Adipose tissue (tissue), 3 donors: ENCODE data around the gene PRR36. TPM values are rescaled to one million over a fixed set of nuclear protein-coding genes. Genes with fewer than 3 reads are reported as not detected.

Experiments
- H3K27ac ChIP-seq: one replicate; pipeline ENCODE4 v1.5.1; 2013; ENCODE audit warnings: low read depth, low read length
- WGBS, 3 donors: extraction: QIAGEN DNeasy Blood & Tissue Kit; methylation state at CpG; one replicate each; pipeline ENCODE4 v1.1.7; 2013; 5-methylcytosine and 5-hydroxymethylcytosine counted together
- polyA plus RNA-seq, 3 donors: library from polyadenylated mRNA; stranded (reverse); fragments of 200-250 nt; gene quantifications; one replicate each; pipeline ENCODE4 v1.2.3, GENCODE V29; 2013
- donor health status: healthy with polysubstance abuse.
- donor health status: Bipolar disorder and iron deficiency.
- donor health status: healthy.

PRR36 gene
- polyA plus RNA-seq, 3 donors = 0.04 to 0.78 TPM; not detected in 1

- WGBS, 3 donors = 72 to 86% (median 79%) methylated on average over 4 of the region's 4 CpGs
- H3K27ac ChIP-seq = no peak overlapping the region
Measured at GRCh38 chr19:7883105-7883504, 8.9 kb upstream of the PRR36 start.

GRCh38 chr19:7881910-7882309, 7.7 kb upstream of the PRR36 start:
- WGBS, 3 donors = 95 to 96% (median 95%) methylated on average over 3 of the region's 3 CpGs
- H3K27ac ChIP-seq = no peak overlapping the region

DNA sequence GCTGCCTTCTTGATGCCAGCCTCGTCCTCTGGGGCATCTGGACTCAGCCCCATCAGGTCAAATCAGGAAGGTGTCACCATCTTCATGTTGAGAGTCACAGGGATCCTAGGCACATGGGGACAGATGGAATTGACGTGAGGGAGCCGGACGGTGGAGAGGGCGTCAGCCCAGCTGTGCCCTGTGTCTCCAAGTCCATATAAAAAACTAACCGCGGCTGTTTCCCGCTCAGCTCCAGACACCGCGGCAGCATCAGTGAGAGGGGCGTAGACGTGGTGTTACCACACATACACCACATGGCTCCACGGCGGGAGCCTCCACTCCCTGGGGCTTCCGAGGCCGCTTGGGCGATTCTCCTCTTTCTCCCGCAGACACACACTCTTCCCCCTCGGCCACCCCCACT, 5.6 kb upstream of the PRR36 start:
- 83 to 93% (median 83%) methylated on average over 19 of the region's 19 CpGs for WGBS, 3 donors
- no peak overlapping the region for H3K27ac ChIP-seq

DNA sequence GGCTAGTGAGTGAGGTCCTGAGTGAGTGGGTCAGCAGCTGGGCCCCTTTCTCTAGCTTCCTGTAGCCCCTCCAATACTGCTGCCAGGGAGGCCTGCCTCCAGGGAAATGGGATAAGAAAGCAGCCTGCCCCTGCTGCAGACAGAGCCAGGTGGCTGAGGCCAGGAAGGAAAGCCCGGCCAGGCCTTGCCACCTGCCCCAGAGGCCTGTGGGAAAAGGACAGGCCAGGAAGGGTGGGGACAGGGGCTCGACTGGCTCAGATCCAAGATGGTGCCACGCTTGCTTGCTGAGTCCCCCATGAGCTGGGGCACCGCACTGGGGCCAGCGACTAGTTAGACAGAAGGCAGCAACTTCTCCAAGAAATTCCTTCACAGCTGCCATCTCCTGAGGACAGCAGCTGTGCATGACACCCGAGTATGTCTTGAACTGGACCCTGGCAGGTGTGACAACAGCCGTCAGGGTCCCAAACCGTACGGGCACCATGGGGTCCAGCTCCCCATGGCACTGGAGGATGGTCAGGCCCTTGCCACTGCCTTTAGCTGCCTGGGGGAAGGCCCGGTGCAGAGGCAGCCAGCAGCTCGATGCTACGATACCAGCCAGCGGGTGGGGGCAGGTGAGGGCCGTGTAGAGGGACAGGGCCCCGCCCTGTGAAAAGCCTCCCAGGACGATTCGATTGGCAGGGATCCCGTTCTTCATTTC, 5.1 kb upstream of the PRR36 start:
- 76% methylated on average over 18 of the region's 18 CpGs for WGBS, 3 donors
- H3K27ac ChIP-seq = no peak overlapping the region

GRCh38 chr19:7877249-7877836, 3.2 kb upstream of the PRR36 start:
- 76 to 78% (median 77%) methylated on average over 6 of the region's 6 CpGs for WGBS, 3 donors

DNA sequence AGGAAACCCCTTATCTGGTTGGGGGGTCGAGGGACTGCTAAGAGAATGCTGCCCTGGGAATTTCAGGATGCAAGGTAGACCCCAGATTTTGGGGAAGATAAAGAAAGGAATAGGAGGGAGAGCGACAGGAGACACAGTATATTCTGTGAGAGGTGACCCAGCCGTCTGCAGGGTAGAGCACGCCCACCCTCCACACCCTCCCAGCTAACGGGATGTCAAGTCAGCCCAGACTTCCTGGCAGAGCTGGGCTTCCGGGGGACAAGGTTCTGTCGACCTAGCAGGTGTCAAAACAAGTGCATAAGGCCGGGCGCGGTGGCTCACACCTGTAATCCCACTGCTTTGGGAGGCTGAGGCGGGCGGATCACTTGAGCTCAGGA, 695 bp upstream of the PRR36 start:
- WGBS, 3 donors = 33% methylated on average over 12 of the region's 12 CpGs
- no peak overlapping the region for H3K27ac ChIP-seq

More at GRCh38 chr19:7877249-7877836, 3.2 kb upstream of the PRR36 start:
- no peak overlapping the region for H3K27ac ChIP-seq

DNA sequence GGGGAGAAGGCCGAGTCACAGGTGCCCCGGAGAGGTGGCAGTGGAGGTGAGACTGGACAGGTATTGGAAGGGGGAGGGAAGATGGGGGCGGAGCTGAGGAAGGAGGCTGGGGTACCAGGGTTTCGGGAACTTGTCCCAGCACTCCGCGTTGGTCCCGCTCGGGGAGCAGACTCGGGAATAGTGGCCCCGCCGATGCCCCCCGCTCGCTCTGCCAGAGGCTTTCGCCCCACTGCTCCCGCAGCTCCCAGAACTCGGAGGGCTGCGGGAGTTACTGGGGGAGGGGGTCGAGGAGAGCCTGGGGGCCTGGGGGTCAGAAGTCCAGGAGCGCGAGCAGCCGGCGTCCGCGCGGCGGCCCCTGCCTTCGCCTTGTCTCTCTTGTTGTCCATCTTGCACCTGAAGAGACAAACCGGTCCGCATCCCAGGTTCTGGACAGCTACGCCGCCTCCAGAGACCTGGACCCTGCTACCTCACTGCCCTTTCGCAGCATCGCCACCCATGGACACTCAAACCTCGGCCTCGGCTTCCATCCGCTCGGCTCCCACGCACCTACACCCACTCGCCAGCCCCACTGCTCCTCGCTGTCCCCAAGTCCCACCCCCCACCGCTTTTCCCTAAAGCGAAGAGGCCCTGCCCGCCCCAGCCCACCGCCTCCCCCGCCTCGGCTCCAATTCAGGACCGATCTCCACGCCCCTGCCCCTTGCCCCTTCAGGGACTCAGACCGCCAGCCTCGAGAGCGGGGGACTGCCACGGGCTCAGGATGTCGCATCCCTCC, 700 bp downstream of the PRR36 start:
- H3K27ac ChIP-seq = no peak overlapping the region
- 13 to 52% (median 19%) methylated on average over 50 to 53 of the region's 53 CpGs for WGBS, 3 donors

DNA sequence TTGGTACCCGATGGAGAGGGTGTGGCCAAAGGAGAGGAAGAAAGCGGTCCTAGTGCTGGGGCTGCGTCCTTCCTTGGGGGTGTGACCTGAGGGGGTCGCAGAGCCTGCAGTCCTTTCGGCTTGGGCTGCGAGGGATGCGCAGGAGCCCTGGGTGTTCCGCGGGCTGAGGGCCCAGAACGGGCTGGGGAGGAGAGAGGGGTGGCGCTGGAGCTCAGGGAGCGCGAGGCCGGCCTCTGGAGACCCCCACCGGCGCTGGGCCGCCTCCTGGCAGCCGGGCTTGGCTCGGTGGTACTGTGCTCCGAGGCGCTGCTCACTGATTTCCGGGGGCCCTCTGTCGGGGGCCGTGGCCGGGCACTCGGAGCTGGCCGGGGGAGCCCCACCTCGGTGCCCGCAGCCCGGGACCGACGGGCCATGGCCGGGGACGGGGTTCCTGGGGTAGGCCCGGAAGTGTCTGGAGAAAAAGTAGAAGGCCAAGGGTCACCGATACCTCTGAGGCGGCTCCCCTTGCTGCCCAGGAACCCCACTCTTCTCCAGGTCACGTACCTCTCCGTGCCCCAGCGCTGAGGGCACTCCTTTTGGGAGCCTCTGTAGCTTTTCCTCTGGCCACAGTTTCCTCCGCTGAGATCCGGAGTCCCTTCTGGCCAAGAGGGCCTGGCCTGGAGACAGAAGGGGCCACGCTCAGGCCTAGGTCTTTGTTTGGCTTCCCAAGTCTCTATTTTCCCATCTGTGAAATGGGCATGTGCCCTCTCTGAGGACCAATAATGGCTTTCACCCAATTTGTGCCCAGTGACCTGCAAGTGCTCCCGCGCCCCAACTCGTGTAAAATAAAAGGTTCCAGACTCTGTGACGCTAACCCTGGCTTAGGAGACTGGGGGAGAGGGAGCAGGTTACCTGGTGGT, 1.6 kb downstream of the PRR36 start:
- H3K27ac ChIP-seq = no peak overlapping the region
- WGBS, 3 donors = 47 to 75% (median 49%) methylated on average over 35 to 47 of the region's 47 CpGs

DNA sequence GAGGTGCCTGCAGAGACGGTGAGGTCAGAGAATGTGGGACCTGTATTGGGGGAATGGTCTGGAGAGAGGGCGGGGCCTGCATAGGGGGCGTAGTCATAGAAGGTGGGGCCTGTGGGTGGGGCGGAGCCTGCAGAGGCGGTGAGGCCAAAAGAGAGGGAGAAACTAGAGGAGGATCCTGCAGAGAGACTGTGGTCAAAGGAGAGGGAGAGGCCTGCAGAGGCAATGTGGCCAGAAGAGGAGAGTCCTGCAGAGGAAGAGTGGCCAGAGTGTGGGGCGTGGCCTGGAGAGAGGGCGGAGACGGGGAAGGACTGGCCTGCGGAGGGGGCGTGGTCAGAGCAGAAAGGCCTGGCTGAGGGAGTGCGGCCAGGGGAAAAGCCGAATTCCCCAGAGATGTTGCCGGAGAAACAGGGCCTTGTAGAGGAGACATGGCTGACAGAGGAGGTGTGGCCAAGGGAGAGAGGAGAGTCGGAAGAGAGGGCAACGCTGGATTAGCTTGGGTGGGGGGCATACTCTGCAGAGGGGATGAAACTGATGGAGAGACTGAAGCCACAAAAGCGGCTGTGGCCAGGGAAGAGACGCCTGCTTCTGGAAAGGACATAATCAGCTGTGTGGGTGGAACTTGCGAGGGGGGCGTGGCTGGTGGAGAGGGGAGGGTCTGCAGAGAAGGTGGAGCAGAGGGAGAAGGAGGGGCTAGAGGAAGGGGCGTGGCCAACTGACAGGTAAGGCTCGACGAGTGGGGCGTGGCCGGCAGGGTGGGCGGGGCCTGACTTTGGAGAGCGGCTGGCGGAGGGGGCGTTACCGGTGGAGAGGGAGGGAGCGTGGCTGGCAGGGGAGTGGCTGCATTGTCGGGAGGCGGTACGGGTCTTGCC, 2.5 kb downstream of the PRR36 start:
- 4 to 12% (median 5%) methylated on average over 33 of the region's 33 CpGs for WGBS, 3 donors
- H3K27ac ChIP-seq = no peak overlapping the region

DNA sequence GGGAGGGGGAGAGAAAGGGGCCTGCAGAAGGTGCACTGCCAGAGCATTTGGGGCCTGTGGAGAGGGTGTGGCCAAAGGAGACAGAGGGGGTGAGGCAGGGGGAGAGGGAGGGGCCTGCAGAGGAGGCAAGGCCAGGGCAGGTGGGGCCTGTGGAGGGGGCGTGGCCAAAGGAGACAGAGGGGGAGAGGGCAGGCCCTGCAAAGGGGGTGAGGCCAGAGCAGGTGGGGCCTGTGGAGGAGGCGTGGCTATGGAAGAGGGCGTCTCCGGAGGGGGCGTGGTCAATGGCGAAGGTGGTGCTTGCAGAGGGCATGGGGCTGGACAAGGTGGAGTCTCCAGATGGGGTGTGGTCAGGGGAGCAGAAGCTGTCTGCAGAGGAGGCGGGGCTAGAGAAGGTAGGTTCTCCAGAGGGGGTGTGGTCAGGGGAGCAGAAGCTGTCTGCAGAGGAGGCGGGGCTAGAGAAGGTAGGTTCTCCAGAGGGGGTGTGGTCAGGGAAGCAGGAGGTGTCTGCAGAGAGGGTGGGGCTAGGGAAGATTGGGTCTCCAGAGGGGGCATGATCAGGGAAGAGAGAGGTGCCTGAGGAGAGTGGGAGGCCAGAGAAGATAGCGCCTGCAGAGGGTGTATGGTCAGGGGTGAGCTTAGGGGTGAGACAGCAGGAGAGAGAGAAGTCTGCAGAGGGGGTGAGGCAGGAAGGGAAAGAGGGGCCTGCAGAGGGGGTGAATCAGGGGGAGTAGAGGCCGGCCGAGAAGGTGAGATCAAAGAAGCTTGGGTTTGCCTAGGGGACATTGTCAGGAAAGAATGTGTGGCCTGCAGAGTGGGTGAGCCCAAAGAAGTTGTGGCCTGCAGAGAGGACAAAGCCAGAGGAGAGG, 3.4 kb downstream of the PRR36 start:
- 53 to 54% (median 53%) methylated on average over 10 to 11 of the region's 11 CpGs for WGBS, 3 donors
- H3K27ac ChIP-seq = no peak overlapping the region

DNA sequence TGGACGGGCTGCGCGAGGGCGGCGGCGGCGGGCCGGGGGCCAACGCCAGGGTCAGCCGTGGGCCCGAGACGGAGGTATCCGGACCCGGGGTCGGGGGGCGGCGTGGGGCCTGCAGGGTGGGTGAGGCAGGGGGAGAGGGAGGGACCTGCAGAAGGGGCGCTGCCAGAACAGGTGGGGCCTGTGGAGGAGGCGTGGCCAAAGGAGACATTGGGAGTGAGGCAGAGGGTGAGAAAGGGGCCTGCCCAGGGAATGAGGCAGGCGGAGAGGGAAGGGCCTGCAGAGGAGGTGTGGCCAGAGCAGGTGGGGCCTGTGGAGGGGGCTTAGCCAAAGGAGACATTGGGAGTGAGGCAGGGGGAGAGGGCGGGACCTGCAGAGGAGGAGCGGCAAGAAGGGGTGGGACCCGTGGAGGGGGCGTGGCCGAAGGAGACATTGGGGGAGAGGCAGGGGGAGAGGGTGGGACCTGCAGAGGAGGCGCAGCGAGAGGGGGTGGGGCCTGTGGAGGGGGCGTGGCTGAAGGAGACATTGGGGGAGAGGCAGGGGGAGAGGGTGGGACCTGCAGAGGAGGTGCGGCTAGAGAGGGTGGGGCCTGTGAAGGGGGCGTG, 4.2 kb downstream of the PRR36 start:
- WGBS, 3 donors = 12 to 31% (median 16%) methylated on average over 27 to 30 of the region's 30 CpGs
- no peak overlapping the region for H3K27ac ChIP-seq

DNA sequence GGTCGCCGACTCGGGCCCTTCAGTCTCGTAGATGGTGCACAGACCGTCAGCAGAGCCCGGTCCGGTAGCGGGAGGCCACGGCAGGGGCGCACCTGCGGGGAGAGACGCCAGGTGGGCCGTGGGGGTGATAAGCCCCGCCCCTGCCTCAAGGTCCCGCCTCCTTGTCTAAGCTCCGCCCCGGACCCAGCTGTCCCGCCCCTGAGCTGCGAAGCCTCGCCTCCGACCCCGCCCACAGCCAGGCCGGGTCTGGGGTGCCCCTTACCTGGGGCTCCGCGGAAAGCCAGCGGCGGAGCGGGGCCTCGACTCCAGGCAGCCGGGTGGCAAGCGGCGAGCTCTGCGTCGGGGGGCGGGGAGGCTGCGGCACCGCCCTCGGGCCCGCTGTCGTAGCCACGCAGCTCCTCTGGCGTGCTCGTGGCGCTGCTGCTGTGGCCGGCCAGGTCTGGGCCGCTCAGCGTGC, 4.7 kb downstream of the PRR36 start:
- H3K27ac ChIP-seq = no peak overlapping the region
- WGBS, 3 donors = 1 to 9% (median 1%) methylated on average over 29 to 47 of the region's 47 CpGs

GRCh38 chr19:7868671-7869452, 5.3 kb downstream of the PRR36 start:
- WGBS, 3 donors = 1 to 2% (median 1%) methylated on average over 50 to 67 of the region's 67 CpGs
- no peak overlapping the region for H3K27ac ChIP-seq

DNA sequence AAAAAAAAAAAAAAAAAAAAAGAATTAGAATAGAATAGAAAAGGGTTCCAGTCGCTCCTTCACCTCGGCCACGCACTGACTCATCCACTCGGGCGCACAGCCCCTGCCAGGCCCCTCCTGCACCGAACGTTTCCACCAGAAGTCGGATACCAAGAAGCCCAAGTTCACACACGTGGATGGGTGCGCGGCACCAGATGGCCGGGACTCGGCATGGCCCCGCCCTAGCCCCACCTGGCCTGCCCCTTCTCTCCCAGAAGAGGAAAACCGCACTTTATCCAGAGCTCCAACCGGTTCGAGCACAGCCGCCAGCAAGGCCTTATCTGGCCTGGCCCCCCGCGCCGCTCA, 5.9 kb downstream of the PRR36 start:
- 12 to 35% (median 17%) methylated on average over 18 to 21 of the region's 21 CpGs for WGBS, 3 donors
- H3K27ac ChIP-seq = no peak overlapping the region

- no peak overlapping the region for H3K27ac ChIP-seq
- WGBS, 3 donors = 88 to 91% (median 90%) methylated on average over 9 of the region's 9 CpGs
Measured at GRCh38 chr19:7867092-7867844, 6.9 kb downstream of the PRR36 start.
